ENCODE results near the gene EIF4H.

Gene EIF4H

GRCh38 chr7:74181821-74182220 lies 7.7 kb downstream of the EIF4H start:
- Histone ChIP-seq H3K27ac (no peak overlapping the region), H3K27me3 (no peaks in the 10 kb centered on the region), H3K4me3 (ENCODE audit: low read depth in 1 of 2, low read length in 1 of 2) (no peak overlapping the region), H3K36me3 (peaks cover 28% of the 10 kb centered on the region), H3K4me1 (ENCODE audit: control insufficient read depth in 1 of 2, insufficient read depth in 1 of 2, low read depth in 1 of 2, low read length in 1 of 2) (peaks cover 15% of the 10 kb centered on the region in 2 experiments), H3K9me3 (no peaks in the 10 kb centered on the region)
- no peak for TF ChIP-seq CTCF (IDR thresholded peaks at IDR 0.05)

DNA sequence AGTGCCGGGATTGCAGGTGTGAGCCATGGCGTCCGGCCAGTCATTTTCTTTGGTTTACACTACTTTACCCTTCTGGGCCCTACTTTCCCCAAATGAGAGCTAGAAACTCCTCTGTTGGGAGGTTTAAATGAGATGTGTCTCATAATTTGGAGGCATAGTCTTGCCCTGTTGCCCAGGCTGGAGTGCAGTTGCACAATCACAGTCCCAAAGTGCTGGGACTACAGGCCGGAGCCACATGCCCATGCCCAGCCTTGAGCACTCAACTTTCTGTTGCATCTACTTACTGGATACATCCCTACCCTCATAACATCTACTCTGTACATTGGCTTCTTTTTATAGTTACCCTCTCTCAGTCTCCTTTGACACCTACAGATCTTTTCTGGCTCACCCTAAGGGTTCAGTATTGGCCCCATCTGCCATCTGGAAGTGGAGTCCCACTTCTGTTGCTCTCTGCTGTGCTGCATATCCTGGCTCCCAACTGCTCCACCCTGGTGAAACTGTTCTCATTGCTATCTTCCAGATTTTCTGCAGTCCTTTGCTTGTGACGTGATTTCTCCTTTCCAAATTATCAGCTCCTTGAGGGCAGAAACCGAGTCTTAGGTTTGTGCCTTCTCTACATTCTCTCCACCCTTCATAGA lies 8.4 kb downstream of the EIF4H start:
- Histone ChIP-seq H3K36me3 (peaks cover 29% of the 10 kb centered on the region), H3K4me3 (ENCODE audit: low read depth in 1 of 2, low read length in 1 of 2) (no peak overlapping the region), H3K27me3 (no peaks in the 10 kb centered on the region), H3K9me3 (no peaks in the 10 kb centered on the region), H3K27ac (peak overlapping the region; percentile 25), H3K4me1 (ENCODE audit: control insufficient read depth in 1 of 2, insufficient read depth in 1 of 2, low read depth in 1 of 2, low read length in 1 of 2) (peaks cover 11 to 15% of the 10 kb centered on the region in 2 experiments)
- no peak for TF ChIP-seq CTCF (IDR thresholded peaks at IDR 0.05)

GRCh38 chr7:74183142-74183541 lies 9.0 kb downstream of the EIF4H start:
- peak overlapping the region; percentile 25 for H3K27ac ChIP-seq
- H3K27me3 ChIP-seq: no peaks in the 10 kb centered on the region
- peaks cover 9 to 15% of the 10 kb centered on the region in 2 experiments for H3K4me1 ChIP-seq (ENCODE audit: control insufficient read depth in 1 of 2, insufficient read depth in 1 of 2, low read depth in 1 of 2, low read length in 1 of 2)
- H3K9me3 ChIP-seq: no peaks in the 10 kb centered on the region
- peaks cover 34% of the 10 kb centered on the region for H3K36me3 ChIP-seq
- H3K4me3 ChIP-seq (ENCODE audit: low read depth in 1 of 2, low read length in 1 of 2): no peak overlapping the region
- TF ChIP-seq CTCF (IDR thresholded peaks at IDR 0.05): no peak

DNA sequence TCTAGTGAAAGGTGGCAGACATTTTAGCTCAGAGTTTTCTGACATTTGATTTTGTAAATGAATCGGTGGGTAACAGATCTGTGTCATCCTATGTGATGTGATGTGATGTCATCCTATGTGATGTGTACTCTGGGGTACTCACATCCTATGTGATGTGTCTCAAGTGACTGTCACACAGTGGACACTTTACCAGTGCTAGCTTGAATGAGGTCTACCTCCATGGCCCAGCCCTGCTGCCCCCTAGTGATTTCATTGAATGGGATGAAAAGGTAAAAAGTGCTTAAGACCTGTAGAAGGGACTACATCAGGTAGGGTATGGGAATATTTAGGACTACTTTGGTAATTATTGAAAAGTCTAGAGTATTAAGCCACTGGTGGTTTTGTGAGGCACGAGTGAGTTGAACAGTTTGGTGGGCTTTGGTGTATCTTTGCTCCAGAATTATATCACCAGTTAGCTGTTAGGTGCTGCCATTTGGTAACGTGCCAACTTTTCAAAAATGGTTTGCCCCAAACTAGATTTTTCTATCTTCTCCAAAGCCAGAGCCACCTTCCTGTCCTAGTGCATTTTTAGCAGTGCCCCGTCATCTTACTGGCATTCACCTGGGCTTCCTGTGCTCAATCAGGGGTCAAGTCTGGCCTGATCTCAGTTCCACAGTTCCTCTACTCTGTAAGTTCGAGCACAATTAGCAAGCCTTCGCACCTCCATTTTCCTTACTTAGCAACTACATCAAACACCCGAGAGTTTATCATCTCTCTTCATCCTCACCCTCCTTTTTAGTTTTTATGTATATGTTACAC lies 9.7 kb downstream of the EIF4H start:
- Histone ChIP-seq H3K36me3 (peaks cover 41% of the 10 kb centered on the region), H3K4me3 (ENCODE audit: low read depth in 1 of 2, low read length in 1 of 2) (no peak overlapping the region), H3K4me1 (ENCODE audit: control insufficient read depth in 1 of 2, insufficient read depth in 1 of 2, low read depth in 1 of 2, low read length in 1 of 2) (peaks cover 9 to 12% of the 10 kb centered on the region in 2 experiments), H3K9me3 (no peaks in the 10 kb centered on the region), H3K27me3 (no peaks in the 10 kb centered on the region), H3K27ac (peak overlapping the region; percentile 25)
- TF ChIP-seq CTCF (IDR thresholded peaks at IDR 0.05): no peak

GRCh38 chr7:74185016-74185415 lies 10.9 kb downstream of the EIF4H start:
- Histone ChIP-seq H3K4me3 (ENCODE audit: low read depth in 1 of 2, low read length in 1 of 2) (no peak overlapping the region), H3K27ac (no peak overlapping the region), H3K9me3 (no peaks in the 10 kb centered on the region), H3K36me3 (peaks cover 53% of the 10 kb centered on the region), H3K4me1 (ENCODE audit: control insufficient read depth in 1 of 2, insufficient read depth in 1 of 2, low read depth in 1 of 2, low read length in 1 of 2) (peaks cover 9 to 11% of the 10 kb centered on the region in 2 experiments), H3K27me3 (no peaks in the 10 kb centered on the region)
- TF ChIP-seq CTCF (IDR thresholded peaks at IDR 0.05): no peak

All from neutrophil (primary cell).